ENCODE data around the gene EWSR1. TPM values are rescaled to one million over a fixed set of nuclear protein-coding genes. Genes with fewer than 3 reads are reported as not detected.
"Not testable (repeated sequence)": the region's sequence is repeated elsewhere in the genome, so short reads cannot be mapped to it uniquely, and the experiment has no call there.

The EWSR1 gene
- total RNA-seq, 1 donor from 2014 or later, result 211 TPM

DNA sequence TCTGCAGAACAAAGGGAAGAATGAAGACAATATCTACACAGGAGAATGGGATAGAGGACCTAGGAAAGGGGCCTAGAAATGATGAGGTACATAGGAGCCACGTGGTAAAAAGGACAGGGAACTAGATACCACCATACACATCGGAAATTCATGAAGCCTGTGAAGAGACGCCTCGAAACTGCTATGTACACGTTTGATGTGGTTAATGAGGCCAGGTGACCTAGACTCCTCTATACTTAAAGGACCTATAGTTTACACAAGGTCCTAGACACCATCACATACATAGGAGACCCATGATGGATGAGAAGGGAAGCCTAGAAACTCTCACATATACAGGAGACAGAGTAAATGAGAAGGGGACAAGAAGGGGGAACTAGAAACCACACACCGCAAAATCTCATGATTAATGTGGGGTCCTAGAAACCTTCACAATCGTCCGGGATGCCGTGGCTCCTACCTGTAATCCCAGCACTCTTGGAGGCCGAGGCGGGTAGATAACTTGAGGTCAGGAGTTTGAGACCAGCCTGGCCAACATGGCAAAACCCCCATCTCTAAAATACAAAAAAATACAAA lies 24.1 kb upstream of the EWSR1 start:
- H3K4me3 ChIP-seq (ENCODE audit: low read depth, low read length), result no peak overlapping the region
- TF ChIP-seq, protein P1, sequence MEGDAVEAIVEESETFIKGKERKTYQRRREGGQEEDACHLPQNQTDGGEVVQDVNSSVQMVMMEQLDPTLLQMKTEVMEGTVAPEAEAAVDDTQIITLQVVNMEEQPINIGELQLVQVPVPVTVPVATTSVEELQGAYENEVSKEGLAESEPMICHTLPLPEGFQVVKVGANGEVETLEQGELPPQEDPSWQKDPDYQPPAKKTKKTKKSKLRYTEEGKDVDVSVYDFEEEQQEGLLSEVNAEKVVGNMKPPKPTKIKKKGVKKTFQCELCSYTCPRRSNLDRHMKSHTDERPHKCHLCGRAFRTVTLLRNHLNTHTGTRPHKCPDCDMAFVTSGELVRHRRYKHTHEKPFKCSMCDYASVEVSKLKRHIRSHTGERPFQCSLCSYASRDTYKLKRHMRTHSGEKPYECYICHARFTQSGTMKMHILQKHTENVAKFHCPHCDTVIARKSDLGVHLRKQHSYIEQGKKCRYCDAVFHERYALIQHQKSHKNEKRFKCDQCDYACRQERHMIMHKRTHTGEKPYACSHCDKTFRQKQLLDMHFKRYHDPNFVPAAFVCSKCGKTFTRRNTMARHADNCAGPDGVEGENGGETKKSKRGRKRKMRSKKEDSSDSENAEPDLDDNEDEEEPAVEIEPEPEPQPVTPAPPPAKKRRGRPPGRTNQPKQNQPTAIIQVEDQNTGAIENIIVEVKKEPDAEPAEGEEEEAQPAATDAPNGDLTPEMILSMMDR (conservative IDR thresholded peaks at IDR 0.05; ENCODE audit: low read depth, low read length), result no peak

DNA sequence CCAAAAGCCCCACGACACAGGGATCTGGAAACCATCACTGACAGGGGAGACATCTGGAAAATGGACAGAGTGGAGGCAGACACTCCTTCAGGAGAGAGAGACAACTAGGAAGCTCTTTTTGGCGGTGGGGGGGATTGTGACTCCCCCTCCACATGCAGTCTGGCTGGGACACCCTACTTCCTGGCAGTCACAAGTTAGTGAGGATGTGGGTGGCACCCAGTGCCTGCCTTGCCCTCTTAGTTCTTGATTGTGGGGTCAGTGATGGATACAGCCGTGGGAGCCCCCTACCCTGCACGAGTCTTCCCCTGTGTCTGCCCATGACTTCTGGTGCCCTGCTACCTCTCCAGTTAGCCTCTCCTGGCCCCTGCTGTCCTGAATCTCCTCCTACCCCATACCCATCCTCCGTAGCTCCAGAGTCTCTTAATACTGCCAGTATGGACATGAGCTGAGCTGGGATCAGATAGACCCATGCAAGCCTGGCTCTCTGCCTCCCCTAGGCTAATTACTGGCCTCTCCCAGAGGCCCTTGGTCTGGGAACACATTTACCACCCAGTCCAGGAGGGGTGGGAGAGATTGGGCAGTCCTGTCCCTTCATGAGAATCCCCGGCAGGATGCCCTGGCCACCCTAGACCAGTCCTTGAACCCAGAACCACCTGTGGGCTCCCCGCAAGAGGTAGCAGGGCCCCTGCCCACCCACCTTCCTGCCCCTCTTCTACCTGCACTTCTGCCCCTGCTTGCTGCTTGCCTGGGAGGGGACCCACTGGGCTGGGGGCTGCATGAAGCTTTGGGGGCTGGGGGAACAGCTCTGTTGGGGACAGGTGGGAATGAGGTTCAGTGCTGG lies 23.1 kb upstream of the EWSR1 start:
- DNase-seq (ENCODE audit: low read depth), result no peak
- H3K4me3 ChIP-seq (ENCODE audit: low read depth, low read length), result no peak overlapping the region
- TF ChIP-seq, protein P1 (conservative IDR thresholded peaks at IDR 0.05; ENCODE audit: low read depth, low read length), result no peak

More for the DNA sequence above, 24.1 kb upstream of the EWSR1 start:
- no peak for DNase-seq (ENCODE audit: low read depth)

DNA sequence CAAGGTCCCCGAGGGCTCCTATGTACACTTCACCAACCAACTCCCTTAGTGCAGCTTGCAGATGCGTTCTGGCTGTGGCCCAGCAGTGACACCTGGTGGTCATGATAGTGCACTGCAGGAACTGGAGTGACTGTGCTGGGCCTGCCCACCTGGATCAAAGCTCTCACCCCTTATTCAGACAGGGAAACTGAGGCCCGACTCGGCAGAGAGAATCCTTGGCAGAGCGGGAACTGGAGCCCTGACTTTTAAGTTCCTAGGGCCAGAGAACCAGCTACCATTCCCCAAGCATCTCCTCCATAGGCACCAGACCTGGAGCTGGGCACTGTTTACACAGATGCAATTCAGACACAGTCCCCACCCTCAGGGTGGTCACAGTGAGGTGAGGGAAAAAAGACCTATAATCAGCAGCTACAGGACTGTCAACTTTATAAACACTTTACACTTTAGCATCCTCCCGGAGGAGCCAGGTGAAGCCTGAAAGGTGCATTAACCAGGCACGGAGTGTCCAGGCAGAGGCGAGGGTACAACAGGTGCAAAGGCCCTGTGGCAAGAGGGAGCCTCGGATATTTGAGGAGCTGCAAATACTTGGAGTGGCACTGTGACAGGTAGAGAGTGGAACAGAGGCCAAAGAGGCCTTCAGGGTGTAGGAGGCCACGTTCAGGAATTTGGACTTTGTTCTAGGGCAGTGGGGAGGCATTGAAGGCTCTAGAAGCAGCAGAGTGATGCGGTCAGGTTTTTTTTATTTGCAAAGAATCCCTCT lies 22.3 kb upstream of the EWSR1 start:
- no peak for DNase-seq (ENCODE audit: low read depth)
- TF ChIP-seq, protein P1 (conservative IDR thresholded peaks at IDR 0.05; ENCODE audit: low read depth, low read length), result peak; percentile 98
- no peak overlapping the region for H3K4me3 ChIP-seq (ENCODE audit: low read depth, low read length)

DNA sequence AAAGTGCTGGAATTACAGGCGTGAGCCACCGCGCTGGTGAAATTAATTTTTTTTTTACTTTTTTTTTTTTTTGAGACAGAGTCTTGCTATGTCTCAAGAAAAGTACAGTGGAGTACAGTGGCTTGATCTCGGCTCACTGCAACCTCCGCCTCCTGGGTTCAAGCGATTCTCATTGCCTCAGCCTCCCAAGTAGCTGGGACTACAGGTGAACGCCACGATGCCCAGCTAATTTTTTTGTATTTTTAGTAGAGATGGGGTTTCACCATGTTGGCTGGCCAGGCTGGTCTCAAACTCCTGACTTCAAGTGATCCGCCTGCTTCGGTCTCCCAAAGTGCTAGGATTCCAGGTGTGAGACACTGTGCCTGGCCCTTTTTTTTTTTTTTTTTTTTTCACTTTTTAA lies 20.2 kb upstream of the EWSR1 start:
- DNase-seq (ENCODE audit: low read depth); H3K4me3 ChIP-seq (ENCODE audit: low read depth, low read length): not testable (repeated sequence)

DNA sequence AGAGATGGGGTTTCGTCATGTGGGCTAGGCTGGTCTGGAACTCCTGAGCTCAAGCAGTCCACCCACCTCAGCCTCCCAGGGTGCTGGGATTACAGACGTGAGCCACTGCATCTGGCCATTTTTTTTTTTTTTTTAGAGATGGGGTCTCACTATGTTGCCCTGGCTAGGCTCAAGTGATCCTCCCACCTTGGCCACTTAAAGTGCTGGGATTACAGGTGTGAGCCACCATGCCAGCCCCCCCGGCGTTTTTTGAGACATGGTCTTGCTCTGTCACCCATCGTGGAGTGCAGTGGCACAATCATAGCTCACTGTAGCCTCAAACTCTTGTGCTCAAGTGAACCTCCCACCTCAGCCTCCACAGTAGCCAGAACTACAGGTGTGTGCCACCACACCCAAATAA lies 16.8 kb upstream of the EWSR1 start:
- no peak overlapping the region for H3K4me3 ChIP-seq (ENCODE audit: low read depth, low read length)
- no peak for DNase-seq (ENCODE audit: low read depth)
- TF ChIP-seq, protein P1 (conservative IDR thresholded peaks at IDR 0.05; ENCODE audit: low read depth, low read length), result no peak

DNA sequence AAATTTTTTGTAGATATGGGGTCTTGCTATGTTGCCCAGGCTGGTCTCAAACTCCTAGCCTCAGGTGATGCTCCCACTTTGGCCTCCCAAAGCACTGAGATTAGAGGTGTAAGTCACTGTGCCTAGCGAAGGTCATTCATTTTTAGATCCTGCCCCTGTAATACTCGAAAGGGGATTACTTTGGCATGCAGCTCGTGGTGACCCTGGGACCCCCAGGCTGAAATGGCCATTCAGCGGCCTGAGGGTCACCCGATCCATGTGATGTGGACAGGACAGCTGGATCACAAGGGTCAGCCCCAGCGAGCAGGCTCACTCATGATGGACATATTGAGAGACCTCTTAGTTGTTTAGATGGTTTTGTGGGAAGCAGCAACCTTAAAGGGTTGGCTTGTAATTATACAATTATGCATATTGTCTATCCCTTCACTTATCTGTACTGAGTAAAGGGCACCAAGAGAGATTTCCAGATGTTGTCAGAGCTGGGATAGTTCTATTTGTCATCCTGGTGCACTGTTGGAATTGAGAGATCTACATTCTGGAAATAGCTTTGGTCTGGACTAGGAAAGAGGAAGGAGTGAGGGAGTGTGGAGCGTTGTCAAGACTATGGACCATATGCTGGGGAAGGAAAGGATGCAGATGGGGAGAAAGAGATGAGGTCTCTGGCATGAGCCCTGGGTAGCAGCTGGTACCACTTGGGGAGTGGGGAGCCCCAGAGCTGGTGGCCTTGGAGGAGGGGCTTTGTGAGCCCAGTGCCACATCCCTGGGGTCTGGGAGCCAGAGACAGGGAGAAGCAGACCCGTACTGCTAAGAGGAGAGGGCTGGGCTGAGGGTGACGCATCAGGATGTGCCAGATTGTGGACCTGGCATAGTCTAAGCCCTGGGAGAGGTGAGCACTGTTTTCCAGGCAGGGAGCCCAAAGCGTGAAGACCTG lies 15.8 kb upstream of the EWSR1 start:
- TF ChIP-seq, protein P1 (conservative IDR thresholded peaks at IDR 0.05; ENCODE audit: low read depth, low read length), result no peak
- no peak for DNase-seq (ENCODE audit: low read depth)

More for the DNA sequence above, 15.8 kb upstream of the EWSR1 start:
- H3K4me3 ChIP-seq (ENCODE audit: low read depth, low read length), result no peak overlapping the region
